SKM-1 (cell line): ENCODE data around the gene IQCC.
"Not testable (repeated sequence)": the region's sequence is repeated elsewhere in the genome, so short reads cannot be mapped to it uniquely, and the experiment has no call there.

ENCODE experiments used
- DNase-seq: peaks from one replicate; lab custom pipeline; 2025; ENCODE audit not compliant: unreplicated experiment; lab: John Stamatoyannopoulos, UW

Gene IQCC

DNA sequence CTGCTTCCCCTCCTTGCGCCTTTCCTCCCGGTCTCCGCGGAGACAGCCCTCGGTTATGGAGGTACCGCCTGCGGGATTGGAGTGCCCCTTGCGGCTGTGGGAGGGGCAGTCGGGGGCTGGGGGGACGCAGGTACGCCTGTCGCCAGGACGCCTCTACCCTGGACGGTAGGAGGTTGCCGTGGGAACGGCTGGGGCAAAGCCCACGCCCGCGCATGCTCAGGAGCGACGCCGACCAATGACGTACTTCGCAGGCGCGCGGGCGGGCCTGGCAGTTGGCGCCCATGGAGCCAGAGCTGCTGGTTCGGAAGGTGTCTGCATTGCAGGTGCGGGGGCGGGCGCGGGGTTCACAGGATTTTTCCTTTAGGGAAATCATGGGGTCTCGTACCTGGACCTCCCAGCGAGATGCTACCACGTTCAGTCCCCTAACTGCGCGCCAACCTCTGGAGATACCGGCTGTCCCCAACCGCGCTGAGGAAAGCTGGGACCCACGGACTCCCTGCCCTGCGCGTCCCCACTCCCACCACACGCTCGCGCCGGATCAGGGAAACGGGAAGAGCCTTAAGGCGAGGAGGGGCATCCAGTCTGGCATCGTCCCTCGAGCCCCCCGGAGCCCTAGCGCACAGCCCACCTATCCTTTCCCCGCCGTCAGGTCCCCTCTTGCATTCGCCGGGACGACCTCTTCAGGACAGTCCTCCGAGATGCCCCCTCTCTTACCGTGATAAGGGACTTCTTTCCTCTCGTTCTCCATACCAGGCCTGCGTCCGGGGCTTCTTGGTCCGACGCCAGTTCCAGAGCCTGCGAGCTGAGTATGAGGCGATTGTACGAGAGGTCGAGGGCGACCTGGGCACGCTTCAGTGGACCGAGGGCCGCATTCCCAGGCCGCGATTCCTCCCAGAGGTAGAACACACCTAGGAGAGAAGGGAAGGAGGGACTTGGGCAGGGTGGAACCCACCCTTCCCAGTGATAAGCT lies at the start of gene IQCC:
Gene IQCC, plus strand, starts transcription at position 271 of the 970 bp plus-strand sequence. Its CDS starts 11 bp downstream, at position 282.
- DNase-seq: peak; percentile 52

DNA sequence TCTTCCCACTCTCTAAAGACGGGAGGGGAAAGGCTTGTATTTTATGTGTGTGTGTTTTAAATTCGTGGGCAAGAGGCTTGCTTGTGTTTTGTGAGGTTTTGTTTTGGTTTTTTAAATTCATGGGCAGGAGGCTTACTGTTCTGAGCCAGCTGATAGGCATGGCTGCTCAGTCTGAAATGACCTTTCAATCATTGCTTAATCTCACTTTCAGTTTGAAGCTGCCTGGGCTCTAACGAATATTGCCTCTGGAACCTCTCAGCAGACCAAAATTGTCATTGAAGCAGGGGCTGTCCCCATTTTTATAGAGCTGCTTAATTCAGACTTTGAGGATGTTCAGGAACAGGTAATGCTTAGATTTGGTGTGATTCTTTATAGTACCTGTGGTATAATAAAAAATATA lies 46.3 kb upstream of the IQCC start:
- DNase-seq: no peak

DNA sequence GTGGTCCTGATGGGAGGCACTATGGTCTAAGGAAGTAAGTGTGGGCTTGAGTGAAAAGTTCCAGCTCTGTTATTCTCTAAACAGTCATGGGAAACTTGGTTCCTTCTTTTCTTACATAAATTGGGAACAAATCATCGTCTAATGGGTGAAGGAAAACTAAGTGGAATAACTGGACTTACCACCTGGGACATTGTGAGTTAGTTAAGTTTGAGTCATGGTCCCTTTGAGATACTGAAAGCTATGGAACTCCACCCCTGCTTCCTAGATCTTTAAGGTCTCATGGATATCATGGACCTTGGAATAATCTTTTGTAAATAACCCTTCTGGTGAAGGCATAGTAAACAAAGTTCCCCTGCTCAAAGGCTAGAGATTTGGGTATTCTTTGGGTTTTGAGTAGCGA lies 42.1 kb upstream of the IQCC start:
- no peak for DNase-seq

DNA sequence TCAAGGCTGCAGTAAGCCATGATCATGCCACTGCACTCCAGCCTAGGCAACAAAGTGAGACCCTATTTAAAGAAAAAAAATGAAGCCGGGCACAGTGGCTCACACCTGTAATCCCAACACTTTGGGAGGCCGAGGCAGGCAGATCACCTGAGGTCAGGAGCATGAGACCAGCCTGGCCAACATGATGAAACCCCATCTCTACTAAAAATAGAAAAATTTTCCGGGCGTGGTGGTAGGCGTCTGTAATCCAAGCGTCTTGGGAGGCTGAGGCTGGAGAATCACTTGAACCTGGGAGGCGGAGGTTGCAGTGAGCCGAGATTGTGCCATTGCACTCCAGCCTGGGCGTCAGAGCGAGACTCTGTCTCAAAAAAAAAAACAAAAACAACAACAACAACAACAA lies 39.8 kb upstream of the IQCC start:
- not testable (repeated sequence) for DNase-seq

DNA sequence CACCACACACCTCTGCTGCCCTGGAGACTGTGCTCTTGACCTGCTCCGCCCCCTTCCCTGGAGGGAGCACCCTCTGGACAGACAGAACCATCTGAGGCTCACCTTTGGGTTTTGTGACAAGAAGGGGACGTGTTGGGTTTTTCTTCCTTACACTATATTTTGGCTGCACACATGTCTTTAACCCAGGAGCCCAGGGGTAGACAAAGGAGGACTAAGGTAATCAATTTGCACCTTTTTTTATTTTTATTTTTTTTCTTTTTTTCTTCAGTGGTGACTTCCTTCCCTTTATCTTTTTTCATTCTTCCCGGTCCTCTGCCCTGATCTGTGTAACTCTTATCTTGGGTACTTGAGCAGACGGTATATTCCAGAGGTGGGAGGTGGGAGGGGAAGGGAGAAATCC lies 34.5 kb upstream of the IQCC start:
- DNase-seq: no peak

DNA sequence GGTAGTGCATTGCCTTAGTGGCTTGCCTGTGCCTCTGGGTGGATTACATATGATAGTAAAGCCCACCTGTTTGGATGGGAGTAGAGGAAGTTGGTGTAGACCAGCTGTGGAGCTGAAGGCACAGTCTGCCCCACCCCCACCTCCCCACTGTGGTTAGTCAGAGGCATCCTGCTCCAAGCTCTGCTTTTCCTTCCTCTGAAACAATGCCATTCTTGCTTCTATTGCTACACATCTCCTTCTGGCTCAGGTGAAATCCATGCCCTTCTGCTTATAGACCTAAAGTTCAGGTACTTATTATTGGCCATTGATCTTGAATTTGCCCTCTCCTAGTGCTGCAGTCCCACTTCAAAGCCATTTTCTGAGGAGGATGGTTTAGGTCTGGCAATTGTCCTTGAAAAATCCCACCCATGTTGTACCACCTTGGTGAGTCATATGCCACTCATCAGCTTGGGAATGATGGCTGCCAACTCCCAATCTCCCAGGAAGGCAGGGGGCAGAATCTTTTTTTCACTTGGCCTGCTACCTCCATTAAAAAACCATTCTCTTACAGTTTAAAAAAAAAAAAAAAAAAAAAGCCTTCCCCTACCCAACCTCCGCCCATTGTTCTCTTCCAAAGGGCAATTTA lies 32.7 kb upstream of the IQCC start:
- DNase-seq: no peak

DNA sequence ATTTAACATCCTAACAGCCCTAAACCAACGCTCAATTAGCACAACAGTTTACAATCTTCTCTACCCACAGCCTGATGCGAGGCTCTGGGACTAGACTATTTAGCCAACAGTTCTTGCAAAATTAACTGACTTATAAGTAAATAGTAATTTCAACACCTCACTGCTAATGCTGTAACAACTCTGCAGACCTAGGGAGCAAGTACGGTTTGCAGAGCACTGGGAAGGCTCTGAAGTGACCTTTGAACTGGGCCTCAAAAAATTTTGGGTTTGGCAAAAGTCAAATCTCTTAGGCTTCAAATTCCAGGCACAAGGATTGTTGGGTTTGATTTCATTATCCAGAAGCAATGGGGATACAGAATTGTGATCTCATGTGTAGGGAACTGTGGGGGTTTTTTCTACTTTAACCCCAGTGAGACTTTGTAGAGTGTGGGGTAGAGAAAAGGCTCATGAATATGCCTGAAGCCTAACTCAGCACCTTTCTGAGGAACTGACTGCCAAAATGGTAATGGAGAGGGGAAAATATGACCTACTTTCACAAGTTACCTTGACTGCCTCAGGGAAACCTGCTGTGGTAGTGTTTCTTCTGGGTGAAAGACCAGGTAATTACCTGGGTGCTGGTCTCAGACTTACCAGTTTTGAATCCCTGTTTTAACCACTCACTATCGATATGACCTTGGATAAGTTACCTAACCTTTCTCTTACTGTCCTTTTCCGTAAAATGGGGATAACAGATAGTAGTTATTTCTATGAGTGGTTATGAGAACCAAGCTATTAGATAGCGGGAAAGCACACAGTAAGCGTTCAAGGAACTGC lies 26.9 kb upstream of the IQCC start:
- DNase-seq: peak; percentile 19

DNA sequence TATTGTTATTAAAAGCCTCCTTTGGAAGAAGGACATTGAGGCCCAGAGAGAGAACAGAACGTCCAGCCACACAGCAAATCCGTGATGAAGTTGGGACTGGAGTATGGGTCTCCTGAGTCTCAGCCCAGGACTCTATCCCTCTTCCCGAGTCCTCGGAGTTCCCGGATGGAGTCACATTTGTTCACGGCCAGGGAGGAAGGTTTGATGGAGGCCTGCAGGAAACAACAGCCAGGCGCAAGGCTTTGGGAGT lies 26.4 kb upstream of the IQCC start:
- no peak for DNase-seq

DNA sequence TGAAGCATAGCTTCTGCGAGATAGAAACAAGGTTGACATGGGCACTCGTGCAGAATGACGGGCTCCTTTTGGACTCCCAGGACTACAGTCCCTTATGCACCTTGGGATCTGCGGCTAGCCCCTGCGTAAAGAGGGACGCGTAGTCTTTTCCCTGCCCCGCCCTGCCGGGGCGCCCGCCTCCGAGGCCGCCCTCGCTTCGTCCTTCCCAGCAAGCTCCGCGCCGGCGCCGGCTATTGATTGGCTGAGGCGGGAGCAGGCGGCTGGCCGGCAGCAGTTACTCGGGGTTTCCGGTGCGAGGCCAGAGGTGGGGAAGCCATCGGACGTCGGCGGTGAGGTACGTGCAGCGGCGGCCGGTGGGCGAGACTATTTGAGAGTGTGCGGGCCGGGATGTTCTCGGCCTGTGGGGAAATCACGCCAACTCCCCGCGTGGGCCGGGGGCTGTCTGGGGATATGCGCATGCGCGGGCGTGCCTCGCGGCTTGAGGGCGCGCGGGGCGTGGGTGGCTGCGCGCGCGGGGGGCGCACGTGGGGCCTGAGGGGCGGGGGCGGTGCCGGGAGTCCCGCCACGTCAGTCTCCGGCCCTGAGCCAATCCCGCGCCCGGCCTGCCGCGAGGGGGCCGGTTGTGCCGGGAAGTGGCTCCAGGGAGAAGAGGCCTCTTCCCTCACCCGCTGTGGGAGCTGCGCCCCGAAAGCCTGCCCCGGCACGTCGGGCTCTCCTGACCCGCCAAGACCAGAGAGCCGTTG lies 25.9 kb upstream of the IQCC start, which contains the start of gene TXLNA:
Gene TXLNA, plus strand, starts transcription at position 233 of the 743 bp plus-strand sequence. CDS start 671 bp downstream, outside the sequence.
- DNase-seq: peak; percentile 79

DNA sequence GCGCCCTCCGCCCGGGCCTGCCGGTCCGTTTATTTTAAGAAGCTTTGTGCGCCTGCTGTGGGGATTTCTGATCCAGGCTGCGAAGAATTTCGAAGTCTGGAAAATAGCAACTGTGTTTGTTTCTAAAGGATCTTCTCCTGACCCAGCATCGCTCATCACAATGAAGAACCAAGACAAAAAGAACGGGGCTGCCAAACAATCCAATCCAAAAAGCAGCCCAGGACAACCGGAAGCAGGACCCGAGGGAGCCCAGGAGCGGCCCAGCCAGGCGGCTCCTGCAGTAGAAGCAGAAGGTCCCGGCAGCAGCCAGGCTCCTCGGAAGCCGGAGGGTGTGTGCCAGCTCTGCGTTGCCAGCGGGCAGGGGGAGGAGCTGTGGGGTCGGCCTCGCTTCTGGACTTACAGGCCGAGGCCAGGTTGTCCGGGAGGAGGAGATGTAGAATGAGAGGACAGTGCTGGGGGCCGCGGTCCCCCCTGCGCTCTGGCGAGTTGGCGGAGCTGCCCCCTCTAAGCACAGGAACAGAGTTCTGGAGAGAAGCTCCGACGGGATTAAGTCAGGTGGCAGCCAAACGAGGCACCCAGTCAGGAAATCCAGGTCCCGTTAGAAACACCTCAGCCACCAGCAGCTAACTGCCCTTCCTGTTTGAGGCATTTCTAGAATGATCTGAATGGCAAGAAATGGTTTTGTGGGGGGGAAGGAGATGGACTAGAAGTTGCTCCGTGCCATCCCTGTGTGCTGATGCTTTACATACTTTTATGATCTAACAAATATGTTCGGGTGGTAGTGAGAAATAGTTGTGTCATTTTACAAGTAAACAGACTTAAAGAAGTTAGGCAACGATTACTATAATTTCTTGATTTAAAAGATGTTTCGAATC lies 25.0 kb upstream of the IQCC start:
- DNase-seq: no peak

DNA sequence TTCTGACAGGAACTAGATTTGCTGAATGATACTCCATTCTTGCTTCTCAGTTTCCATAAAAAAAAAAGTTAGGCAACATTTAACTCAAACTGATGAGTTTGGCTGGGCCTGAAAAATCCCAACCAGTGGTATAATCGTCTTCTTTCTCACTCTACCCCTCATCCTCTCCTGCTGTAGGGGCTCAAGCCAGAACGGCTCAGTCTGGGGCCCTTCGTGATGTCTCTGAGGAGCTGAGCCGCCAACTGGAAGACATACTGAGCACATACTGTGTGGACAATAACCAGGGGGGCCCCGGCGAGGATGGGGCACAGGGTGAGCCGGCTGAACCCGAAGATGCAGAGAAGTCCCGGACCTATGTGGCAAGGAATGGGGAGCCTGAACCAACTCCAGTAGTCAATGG lies 24.4 kb upstream of the IQCC start:
- DNase-seq: no peak

DNA sequence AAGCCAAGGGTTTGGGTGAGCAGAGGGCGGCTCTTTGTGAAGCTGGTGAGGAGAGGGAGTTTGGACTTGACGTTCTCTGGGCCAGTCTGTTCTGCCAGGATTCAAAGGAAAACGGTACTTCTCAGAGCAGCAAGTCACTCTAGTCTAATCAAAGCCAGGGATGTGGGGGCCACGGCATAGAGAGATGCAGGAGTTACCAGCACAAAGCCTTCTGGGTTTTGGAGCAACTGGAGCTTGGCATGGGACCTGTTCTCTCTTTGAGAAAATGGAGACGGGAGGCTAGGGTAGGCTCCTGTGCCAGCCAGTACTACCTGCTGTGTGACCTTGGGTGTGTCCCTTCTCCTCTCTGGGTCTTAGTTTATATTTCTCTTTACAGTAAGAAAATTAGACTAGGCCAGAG lies 23.9 kb upstream of the IQCC start:
- DNase-seq: no peak

DNA sequence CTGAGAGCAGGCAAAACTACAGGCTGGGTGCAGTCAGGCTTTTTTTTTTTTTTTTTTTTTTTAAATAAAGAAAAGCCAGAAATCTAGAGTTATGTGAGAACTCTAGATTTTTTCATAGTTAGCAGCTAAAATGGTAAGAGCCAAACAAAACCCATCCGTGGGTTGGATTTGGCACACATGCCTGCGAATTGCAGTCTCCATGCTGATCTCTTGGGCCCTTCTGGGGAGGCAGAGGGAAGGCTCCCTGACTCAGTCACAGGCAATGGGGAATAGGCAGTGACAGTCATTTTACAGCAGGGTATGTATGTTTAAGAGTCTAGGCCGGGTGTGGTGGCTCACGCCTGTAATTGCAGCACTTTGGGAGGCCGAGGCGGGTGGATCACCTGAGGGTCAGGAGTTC lies 23.4 kb upstream of the IQCC start:
- DNase-seq: no peak

DNA sequence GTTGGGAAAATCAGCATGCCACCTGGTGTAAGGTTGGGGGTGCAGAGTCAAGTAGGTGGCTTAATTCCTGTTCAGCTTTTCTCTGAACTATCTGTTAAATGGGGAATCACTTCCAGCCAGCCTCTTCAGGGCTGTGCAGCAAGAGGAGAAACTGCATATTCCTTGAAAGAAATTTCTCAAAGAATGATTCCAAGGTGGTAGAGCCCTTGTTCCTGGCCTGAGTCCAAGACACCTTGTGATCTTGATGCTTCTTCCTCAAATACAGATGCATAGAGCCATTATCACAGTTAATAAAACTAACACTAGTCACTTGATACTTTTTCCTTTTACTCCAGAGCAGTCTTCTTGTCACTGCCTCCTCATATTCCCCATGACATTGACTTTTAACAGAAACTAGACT lies 20.8 kb upstream of the IQCC start:
- DNase-seq: no peak

DNA sequence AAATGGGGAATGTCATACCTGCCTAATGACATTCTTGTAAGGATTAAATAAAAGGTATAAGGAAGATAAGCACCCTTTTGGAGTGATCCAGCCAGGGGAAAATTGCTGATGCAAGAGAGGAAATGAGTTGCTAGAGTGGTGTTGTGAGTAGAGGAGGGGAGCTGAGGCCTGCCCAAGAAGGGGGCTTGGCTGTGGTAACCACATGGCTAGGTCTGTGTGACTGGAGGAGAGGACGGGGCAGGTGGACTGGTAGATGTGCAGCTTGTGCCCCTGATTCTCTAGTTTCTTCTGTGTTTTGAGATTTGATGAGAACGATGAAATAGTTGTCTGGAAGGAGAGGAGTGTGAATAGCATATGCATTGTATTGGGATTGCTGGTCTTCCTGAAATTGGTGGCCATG lies 19.4 kb upstream of the IQCC start:
- no peak for DNase-seq

DNA sequence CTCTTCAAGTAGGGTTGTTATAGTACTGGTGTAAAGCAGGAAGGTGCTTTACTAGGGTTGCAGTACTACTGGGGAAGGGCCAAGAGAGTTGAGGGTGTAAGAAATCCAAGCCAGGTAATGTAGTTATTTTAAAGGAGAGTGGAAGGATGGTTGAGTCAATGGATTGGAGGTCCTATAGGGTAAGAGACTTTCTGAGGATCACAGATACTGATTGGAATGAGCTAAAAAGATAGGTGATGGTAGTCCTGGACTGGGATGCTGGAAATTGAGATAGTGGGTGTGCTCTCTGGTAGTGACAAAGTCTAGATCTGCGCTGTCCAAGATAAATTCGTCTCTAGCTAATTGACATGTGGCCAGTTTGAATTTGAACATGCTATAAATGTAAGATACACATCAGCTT lies 19.0 kb upstream of the IQCC start:
- DNase-seq: no peak

DNA sequence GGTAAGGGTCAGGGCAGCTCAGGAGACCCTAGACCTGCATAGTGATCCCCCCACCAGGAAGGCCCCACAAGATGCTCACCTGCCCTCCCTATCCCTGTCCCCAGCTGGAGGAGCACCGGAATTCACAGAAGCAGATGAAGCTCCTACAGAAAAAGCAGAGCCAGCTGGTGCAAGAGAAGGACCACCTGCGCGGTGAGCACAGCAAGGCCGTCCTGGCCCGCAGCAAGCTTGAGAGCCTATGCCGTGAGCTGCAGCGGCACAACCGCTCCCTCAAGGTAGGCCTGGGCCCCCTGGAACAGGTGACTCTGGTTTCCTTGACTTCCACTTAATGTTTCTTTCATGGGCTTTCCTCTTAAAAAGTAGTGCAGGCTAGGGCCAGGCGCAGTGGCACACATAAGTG lies 17.6 kb upstream of the IQCC start:
- DNase-seq: no peak

DNA sequence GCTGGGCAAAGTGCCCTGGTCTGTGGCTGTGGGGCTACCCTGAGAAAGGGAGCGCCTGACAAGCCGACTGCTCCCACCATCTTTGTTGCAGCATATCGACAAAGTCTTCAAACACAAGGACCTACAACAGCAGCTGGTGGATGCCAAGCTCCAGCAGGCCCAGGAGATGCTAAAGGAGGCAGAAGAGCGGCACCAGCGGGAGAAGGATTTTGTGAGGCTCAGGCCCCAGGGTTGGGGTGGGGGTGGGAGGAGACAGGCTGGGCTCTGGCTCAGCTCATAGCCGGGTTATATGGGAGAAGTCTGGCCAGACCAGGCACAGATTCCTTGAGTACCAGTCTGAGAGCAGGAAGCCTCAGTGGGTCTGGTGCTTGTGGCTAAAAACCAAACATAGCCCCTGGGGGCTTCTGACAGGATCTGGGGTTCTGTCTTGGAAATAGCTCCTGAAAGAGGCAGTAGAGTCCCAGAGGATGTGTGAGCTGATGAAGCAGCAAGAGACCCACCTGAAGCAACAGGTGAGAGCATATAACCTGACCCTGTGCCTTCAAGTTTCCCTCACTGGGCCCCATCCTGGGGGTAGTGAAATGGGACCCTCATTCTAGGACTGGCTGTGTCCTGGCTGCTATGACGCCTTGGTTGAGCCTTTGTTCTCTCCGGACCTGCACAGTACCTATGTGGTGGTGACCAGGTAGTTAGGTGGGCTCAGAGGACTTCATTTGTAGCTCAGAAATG lies 13.1 kb upstream of the IQCC start:
- DNase-seq: no peak

DNA sequence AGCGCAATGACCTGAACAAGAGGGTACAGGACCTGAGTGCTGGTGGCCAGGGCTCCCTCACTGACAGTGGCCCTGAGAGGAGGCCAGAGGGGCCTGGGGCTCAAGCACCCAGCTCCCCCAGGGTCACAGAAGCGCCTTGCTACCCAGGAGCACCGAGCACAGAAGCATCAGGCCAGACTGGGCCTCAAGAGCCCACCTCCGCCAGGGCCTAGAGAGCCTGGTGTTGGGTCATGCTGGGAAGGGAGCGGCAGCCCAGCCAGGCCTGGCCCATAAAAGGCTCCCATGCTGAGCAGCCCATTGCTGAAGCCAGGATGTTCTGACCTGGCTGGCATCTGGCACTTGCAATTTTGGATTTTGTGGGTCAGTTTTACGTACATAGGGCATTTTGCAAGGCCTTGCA lies 10.5 kb upstream of the IQCC start:
- DNase-seq: no peak
